Upper lobe of left lung (tissue), 6 donors: ENCODE results near the gene RIN1. TPM values are rescaled to one million over a fixed set of nuclear protein-coding genes. Genes with fewer than 3 reads are reported as not detected.

Experiments
- ATAC-seq, 2 donors: fragments of 200-7000 bp; cut with Tn5 transposase; one replicate each; pipeline ENCODE4 v1.9.1; 2022; ENCODE audit warnings: mild to moderate bottlenecking in 2 of 2, moderate library complexity in 2 of 2; ENCODE audit not compliant: low FRiP score in 2 of 2
- DNase-seq, 2 donors: peaks; one replicate each; pipeline ENCODE4 v3.0.0-alpha.2; 2019 to 2020
- H3K27ac ChIP-seq, 4 donors: fragments of 200-600 bp; sonication (generic); one replicate each; pipeline ENCODE4 v1.5.1; 2016 to 2019
- H3K27me3 ChIP-seq, 4 donors: fragments of 200-600 bp; sonication (generic); one replicate each; pipeline ENCODE4 v1.5.1; 2017 to 2019
- H3K36me3 ChIP-seq, 4 donors: fragments of 200-600 bp; sonication (generic); one replicate each; pipeline ENCODE4 v1.5.1; 2016 to 2019
- H3K4me1 ChIP-seq, 4 donors: fragments of 200-600 bp; sonication (generic); one replicate each; pipeline ENCODE4 v1.5.1; 2018 to 2019
- H3K4me3 ChIP-seq, 4 donors: fragments of 200-600 bp; sonication (generic); one replicate each; pipeline ENCODE4 v1.5.1; 2017 to 2019; ENCODE audit warnings: mild to moderate bottlenecking in 2 of 4, moderate library complexity in 1 of 4
- H3K9me3 ChIP-seq, 4 donors: fragments of 200-600 bp; sonication (generic); one replicate each; pipeline ENCODE4 v1.5.1; 2018 to 2019
- EP300 ChIP-seq, 4 donors: sonication (generic); formaldehyde crosslinking; IDR thresholded peaks; one replicate each; pipeline ENCODE4 v1.5.1; 2017; ENCODE audit warnings: antibody characterized with exemption in 4 of 4, control low read depth in 2 of 4
- POLR2A ChIP-seq, 4 donors: fragments of 450-650 bp; IDR thresholded peaks; one replicate each; pipeline ENCODE4 v1.5.1; 2016 to 2017; ENCODE audit warnings: antibody characterized with exemption in 4 of 4, mild to moderate bottlenecking in 2 of 4
- POLR2AphosphoS5 ChIP-seq, 2 donors: sonication (generic); formaldehyde crosslinking; IDR thresholded peaks; one replicate each; pipeline ENCODE4 v1.5.1; 2017; ENCODE audit warnings: antibody characterized with exemption in 2 of 2
- WGBS, 2 donors: methylation state at CpG; one replicate each; pipeline ENCODE4 v1.1.5; 2017 to 2018; 5-methylcytosine and 5-hydroxymethylcytosine counted together
- total RNA-seq, 6 donors: library from RNA; depleted of rRNA in 4 of 6; stranded (reverse); fragments of >200 nt in 4 of 6; gene quantifications; one replicate each; pipeline versions ENCODE4 v1.1.0 to v1.2.1, GENCODE V29; 2016 to 2021
- TF ChIP-seq, protein P1 (sequence below), 6 experiments: fragments of 450-650 bp in 4 of 6; fragments of 200-600 bp in 2 of 6; sonication (generic) in 2 of 6; IDR thresholded peaks; one replicate each; pipeline ENCODE4 v1.5.1; 2016 to 2019; ENCODE audit warnings: antibody characterized with exemption in 6 of 6
- donor health status: DM: no; HTN: no; CAD: no; lungs with moderate emphysema.
- donor health status: DM: no; HTN: yes; CAD: no; lungs with severe emphysema.

RIN1 gene
- total RNA-seq, 6 donors from 2014 or later: 5.2 to 19.0 (median 8.9) TPM

DNA sequence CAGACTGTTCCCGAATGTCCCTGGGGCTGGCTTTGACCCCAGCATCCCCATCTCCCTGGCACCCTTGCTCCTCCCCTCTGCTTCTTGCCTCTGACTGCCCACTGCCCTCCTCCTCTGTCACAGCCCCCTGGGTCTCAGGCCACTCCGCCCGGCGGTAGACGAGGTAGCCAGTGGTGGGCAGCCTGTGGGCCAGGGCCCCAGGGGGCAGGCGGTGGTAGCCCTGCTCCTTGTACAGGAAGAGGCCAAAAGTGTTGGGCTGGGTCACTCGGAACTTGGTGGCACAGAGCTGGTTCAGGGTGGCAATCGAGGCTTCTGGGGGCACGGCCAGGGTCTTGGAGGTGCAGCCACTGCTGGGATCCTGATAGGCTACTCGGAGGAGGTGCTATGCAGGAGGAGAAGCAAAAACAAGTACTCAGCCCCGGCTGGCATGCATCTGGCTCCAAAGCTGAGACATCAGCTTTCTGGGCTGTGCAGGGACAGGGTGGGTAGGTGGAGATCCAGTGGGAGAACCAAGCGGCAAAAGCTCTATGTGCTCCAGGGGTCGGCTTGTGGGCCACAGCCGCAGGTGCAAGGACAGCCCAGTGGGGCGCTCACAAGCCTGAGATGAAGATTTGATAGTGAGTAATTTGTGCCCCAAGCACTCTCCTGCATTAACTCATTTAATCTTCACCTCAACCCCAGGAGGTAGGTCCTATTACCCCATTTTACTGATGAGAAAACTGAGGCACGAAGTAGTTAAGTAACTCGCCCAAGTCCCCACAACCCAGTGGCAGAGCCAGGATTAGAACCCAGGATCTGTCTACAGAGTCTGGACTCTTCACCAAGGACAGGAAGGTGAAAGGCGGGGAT lies 3.6 kb downstream of the RIN1 start:
- no peak for TF ChIP-seq POLR2AphosphoS5 (IDR thresholded peaks at IDR 0.05)
- TF ChIP-seq POLR2A (IDR thresholded peaks at IDR 0.05): no peak
- TF ChIP-seq EP300 (IDR thresholded peaks at IDR 0.05): no peak
- TF ChIP-seq, protein P1, sequence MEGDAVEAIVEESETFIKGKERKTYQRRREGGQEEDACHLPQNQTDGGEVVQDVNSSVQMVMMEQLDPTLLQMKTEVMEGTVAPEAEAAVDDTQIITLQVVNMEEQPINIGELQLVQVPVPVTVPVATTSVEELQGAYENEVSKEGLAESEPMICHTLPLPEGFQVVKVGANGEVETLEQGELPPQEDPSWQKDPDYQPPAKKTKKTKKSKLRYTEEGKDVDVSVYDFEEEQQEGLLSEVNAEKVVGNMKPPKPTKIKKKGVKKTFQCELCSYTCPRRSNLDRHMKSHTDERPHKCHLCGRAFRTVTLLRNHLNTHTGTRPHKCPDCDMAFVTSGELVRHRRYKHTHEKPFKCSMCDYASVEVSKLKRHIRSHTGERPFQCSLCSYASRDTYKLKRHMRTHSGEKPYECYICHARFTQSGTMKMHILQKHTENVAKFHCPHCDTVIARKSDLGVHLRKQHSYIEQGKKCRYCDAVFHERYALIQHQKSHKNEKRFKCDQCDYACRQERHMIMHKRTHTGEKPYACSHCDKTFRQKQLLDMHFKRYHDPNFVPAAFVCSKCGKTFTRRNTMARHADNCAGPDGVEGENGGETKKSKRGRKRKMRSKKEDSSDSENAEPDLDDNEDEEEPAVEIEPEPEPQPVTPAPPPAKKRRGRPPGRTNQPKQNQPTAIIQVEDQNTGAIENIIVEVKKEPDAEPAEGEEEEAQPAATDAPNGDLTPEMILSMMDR (IDR thresholded peaks at IDR 0.05): no peak
- DNase-seq (peak in 1 of 2 donors; percentile 58), ATAC-seq (no peak)
- Histone ChIP-seq H3K4me3 (no peak overlapping the region), H3K4me1 (peaks cover 34 to 49% (median 43%) of the 10 kb centered on the region in 4 donors), H3K9me3 (no peaks in the 10 kb centered on the region), H3K27me3 (no peaks in the 10 kb centered on the region), H3K36me3 (peaks cover 0 to 39% (median 15%) of the 10 kb centered on the region in 4 donors), H3K27ac (no peak overlapping the region)
- 78 to 83% methylated on average over 14 to 18 of the region's 18 CpGs for WGBS, 2 donors

DNA sequence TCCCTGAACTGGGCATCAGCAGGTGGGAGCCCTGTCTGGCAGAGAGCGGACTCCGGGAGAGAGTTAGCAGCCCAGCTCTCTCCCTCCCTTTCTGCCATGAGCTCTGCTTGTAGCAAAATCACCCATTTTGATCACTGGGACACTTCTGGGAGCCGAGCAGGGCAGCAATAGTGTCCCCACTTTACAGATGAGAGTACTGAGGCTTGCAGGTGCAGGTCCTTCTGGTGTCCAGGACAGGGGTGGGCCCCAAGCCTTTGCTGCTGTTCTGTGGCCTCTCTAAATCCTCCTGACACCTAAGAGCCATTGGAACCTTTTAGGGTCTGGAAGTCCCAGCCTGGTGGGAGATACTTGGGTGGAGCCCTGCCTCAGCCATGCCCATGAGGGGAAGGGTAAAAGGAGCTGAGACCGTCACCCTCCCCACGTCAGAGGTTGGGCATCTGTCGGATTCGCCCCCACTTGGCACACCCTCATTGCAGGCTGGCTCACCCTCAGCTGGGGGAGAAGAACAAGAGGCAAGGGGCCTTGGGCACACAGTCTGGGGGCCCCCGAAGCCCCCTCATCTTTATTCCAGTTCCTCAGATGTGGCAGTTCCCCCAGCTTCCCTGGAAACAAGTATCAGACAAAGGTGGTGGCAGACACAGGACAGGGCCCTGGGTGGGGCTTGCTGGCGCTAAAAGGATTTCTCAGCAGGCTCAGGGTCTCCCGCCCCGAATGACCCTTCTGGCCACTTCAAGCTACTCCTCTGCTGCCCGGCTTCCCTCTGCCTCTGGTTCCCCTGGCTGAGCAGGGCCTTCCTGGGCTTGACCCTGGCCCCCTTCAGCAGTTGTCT lies 4.5 kb downstream of the RIN1 start:
- no peak overlapping the region for H3K4me3 ChIP-seq
- peaks cover 38 to 49% (median 46%) of the 10 kb centered on the region in 4 donors for H3K4me1 ChIP-seq
- ATAC-seq: no peak
- peak in 1 of 2 donors; percentile 18 for DNase-seq
- peaks cover 0 to 32% (median 10%) of the 10 kb centered on the region in 4 donors for H3K36me3 ChIP-seq
- H3K27me3 ChIP-seq: no peaks in the 10 kb centered on the region
- TF ChIP-seq POLR2A (IDR thresholded peaks at IDR 0.05) (no peak), EP300 (IDR thresholded peaks at IDR 0.05) (no peak), POLR2AphosphoS5 (IDR thresholded peaks at IDR 0.05) (no peak)
- TF ChIP-seq, protein P1 (IDR thresholded peaks at IDR 0.05): no peak
- no peaks in the 10 kb centered on the region for H3K9me3 ChIP-seq
- H3K27ac ChIP-seq: no peak overlapping the region
- WGBS, 2 donors: 89 to 90% methylated on average over 7 to 12 of the region's 12 CpGs

DNA sequence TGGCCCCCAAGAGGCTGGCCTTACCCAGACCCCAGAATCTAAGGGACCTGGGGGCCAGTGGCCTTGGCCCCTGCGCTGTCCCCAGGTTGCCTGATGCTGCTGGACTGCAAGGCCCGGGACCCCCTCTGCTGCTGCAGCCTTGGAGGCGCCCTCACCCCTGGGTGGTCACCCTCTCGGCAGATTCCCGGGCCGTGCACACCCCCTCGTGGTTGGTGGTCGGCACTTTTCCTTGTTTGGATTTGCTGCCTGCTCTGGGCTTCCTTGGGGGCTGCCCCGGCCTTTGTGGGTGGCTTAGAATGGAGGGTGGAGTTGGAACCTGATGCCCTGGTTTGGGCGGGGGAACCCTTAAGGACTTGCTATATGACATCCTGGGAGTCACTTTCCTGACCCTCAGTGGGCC lies 5.3 kb downstream of the RIN1 start:
- 75 to 100% methylated on average over 3 to 10 of the region's 10 CpGs for WGBS, 2 donors
- peak in 1 of 2 donors; percentile 71 for DNase-seq
- H3K4me1 ChIP-seq: peaks cover 37 to 48% (median 41%) of the 10 kb centered on the region in 4 donors

DNA sequence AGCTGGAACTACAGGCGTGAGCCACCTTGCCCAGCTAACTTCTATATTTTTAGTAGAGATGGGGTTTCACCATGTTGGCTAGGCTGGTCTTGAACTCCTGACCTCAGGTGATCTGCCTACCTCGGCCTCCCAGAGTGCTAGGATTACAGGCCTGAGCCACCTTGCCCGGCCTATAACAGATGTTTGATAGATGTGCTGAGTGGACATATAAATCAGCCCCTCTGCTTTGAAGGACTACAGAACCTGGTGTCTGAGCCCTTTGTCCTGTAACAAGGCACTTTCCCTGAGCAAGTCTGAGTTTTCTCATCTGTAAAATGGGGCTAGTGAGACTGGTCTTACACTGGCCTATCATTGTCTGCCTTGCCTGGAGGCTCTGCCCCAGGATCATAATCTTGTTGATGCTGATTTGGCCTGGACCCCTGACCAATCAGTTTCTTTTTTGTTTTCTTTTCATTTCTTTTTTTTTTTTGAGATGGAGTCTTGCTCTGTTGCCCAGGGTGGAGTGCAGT lies 7.0 kb downstream of the RIN1 start:
- WGBS, 2 donors: 87 to 90% methylated on average over 3 of the region's 3 CpGs
- TF ChIP-seq POLR2A (IDR thresholded peaks at IDR 0.05): no peak
- no peak for TF ChIP-seq EP300 (IDR thresholded peaks at IDR 0.05)
- no peak for TF ChIP-seq POLR2AphosphoS5 (IDR thresholded peaks at IDR 0.05)
- TF ChIP-seq, protein P1 (IDR thresholded peaks at IDR 0.05): no peak
- Histone ChIP-seq H3K36me3 (peaks cover 0 to 26% (median 9%) of the 10 kb centered on the region in 4 donors), H3K27me3 (no peaks in the 10 kb centered on the region), H3K4me1 (peaks cover 25 to 32% (median 27%) of the 10 kb centered on the region in 4 donors), H3K9me3 (no peaks in the 10 kb centered on the region), H3K4me3 (no peak overlapping the region), H3K27ac (peak overlapping the region in 2 of 4 donors; percentile 21 to 78)
- ATAC-seq: no peak
- DNase-seq: no peak

More for the DNA sequence above, 5.3 kb downstream of the RIN1 start:
- no peak overlapping the region for H3K4me3 ChIP-seq
- TF ChIP-seq POLR2AphosphoS5 (IDR thresholded peaks at IDR 0.05) (no peak), EP300 (IDR thresholded peaks at IDR 0.05) (no peak), POLR2A (IDR thresholded peaks at IDR 0.05) (no peak)
- TF ChIP-seq, protein P1 (IDR thresholded peaks at IDR 0.05): no peak
- H3K27me3 ChIP-seq: no peaks in the 10 kb centered on the region
- ATAC-seq: no peak
- peaks cover 0 to 32% (median 10%) of the 10 kb centered on the region in 4 donors for H3K36me3 ChIP-seq
- H3K9me3 ChIP-seq: no peaks in the 10 kb centered on the region
- no peak overlapping the region for H3K27ac ChIP-seq
